GM18511 (cell line): ENCODE measurements around the gene CLIC5.

ENCODE experiments used
- ATAC-seq: cut with Tn5 transposase; IDR thresholded peaks from one replicate; pipeline ENCODE4 v1.9.1; 2021; ENCODE audit warnings: mild to moderate bottlenecking, moderate library complexity; ENCODE audit not compliant: unreplicated experiment

Gene CLIC5

DNA sequence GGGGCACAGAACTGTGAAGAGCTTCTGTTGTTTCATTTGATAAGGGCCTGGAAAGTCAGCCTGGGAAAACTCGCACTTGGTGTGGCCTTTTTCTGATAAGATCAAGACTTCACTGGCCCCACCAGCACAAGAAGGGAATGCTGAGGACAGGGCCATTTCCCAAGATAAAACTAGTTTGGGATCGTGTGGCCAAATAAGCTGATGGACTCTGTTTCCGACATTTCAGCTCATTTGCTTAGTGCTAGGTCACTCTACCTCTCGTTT lies 116.0 kb downstream of the CLIC5 start:
- ATAC-seq, result no peak

DNA sequence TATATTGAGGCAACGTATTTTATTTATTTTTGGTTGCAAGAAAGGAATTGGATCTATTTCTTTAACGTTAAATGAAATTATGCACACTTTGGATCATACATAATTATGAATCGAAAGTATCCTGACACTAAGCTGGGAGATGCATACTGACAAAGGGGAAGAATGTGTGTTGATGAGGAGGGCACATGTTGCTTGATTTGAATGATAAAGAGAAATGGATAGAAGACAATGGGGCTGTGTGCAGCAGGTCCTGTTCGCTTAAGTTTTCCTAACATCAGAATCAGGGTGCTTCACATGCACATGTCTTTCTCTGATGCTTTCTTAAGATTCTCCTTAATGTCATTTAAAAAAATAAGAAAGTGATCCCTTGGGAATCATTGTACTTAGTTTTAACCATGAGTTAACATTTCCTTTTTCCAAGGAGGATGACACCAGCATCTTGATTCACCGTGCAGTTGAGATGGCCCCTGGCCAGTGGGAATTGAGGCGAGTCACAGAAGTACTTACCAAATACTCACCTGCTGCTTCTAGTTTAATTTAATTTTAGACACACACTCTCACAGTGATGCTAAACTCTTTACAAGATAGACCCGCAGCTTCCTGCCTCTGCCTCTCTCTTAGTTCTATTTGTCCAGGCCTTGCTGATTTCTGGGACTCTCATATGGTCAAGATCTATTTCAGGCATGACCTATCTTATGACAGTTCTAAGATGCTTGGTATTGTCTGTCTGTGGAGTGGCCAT lies 116.5 kb downstream of the CLIC5 start:
- no peak for ATAC-seq

- ATAC-seq, result no peak
Measured at GRCh38 chr6:45896783-45897441, 118.7 kb downstream of the CLIC5 start.

GRCh38 chr6:45895569-45895968 lies 120.1 kb downstream of the CLIC5 start:
- ATAC-seq, result no peak

DNA sequence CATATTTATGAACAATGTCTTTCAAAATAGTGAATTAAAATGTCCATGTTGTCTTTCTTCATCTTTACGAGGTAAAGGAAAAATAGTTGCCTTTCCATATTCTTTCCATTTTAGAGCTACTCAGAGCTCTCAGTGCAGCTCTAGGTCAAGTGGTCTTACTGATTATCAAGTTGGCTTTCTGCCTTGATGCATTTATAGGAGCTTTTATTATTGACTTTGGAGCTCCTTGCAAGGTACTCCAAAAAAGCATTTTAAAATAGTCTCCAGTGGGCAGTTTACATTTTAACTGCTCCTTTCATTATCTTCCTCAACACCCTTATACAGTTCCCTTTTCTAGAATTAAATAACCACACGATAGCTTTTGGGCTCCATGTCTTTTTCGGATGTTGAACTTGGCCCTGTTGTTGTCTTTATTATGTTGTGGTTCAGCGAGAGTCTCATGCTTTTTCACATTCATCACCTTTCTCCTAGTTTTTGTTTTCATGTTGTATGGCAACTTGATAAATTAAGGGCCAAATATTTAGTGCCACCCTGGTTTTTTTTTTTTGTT lies 122.9 kb downstream of the CLIC5 start:
- no peak for ATAC-seq

DNA sequence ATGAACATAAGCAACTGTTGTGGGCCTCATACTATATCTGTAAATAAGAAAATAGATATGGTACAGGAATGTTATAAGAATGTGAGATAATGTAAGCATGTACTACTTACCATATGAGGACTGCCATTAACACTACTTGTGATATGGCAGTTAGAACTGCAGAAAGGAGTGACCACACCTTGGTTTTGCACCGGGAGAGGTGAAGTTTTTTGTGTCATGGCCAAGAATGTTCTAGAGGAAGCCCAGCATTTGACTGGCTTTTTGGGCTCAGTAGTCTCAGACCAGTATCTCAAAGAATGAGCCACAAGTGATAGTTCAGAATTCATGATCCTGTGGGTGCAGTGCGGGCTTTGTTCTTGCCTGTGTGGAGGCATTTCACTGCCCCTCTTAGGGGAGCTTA lies 123.5 kb downstream of the CLIC5 start:
- no peak for ATAC-seq

GRCh38 chr6:45886776-45887175 lies 128.9 kb downstream of the CLIC5 start:
- ATAC-seq, result no peak

DNA sequence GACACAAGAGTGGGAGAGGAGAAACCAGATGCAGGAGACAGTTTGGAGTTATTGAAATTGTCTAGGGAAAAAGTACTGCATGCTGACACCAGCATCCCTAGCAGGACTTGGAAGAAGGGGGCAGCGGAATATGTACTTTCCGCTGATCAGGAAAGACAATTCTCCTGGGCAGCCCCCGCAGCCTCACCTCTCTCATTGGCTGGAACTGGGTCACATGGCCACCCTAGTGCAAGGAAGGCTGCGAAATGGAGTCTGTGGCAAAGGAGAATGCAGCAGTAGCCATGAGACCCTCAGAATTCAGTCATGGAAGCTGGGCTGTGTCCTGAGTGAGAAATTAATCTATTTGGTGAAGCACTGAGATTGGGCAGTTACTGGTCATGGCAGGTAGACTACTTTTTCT lies 131.3 kb downstream of the CLIC5 start:
- ATAC-seq, result no peak

DNA sequence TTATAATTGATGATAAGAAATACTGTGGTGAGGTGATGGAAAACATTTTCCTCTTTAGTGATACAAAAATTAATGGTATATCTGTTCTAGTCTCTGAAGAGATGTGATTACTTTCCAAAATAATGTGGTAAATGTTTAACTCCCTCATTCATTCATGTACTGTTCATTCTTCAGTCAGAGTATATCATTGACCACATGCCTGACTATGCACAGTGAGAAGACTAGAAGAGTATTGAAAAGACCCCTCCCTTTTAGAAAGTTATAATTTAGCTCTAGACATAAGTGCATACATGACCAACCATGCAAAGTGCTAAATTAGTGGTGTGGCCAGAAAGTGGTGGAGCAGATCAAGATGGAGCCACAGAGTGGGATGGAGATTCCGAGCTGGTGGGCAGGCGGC lies 133.0 kb downstream of the CLIC5 start:
- ATAC-seq, result no peak

DNA sequence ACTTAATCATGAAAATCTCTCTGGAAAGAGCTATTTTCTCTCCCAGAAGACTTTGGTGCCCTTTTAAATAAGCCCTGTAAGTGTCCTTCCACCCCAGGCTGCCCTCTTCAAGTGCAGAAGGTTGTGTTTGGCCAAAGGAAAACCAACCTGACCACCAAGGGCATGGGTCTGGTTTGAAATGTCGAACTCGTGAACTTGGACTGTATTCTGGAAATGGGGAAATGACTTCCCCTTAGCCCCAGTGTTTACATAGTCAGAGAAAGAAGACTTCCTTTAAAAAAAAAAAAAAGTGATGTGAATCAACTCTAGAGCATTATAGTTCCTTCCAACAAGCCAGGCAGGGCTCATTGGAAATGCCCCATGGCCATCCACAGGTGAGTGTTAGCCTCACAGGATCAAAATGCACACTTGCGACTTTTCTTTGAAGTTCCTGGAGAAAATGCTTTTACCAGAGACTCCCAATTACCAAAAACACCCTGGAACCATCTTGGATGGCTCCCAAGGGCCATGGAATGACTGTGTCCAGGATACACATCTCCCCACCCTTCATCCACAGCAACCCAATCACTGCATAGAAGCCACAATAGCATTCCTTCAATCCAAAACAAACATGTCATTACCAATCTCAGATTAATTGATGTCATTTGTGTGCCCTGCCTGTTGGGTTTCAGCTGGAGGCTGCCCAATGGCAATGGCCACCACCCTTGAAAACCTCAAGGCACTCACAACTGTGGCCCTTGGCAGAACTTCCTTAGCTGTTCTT lies 133.8 kb downstream of the CLIC5 start:
- no peak for ATAC-seq

DNA sequence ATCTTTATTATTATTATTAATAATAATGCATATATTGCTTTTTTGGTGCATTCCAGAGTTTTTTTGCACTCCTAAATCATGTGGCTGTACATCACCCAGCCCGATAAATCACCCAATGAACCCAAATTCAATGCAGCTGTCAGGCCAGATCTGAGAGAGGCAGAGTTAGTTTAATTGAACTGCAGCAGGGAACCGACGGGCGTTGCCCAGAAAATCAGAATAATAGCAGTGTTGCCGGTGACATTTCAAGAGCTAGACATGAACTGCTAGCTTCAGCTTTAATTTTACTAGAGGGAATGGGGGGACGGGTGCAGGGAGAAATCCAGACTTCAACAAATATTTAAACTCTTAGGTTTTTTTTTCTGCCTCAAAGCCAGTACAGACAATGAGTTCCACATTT lies 135.0 kb downstream of the CLIC5 start:
- no peak for ATAC-seq

DNA sequence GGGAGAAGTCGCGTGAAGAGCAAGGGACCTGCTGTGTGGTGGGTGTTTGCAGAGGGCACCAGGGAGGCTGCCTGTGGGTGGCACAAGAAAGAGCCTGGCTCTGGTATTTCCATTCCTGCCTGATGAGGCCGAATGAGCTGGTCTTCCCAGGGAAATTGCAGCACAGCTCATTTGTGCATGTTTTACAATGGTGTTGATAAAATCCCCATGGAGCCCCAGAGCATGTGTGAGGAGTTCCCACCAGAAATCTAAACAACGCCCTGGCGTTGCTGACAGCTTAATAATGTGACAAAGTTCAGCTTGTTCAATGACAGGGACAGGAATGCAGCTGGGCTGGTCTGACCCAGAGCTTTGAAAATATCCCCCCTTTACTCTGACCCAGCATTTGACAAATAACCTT lies 135.5 kb downstream of the CLIC5 start:
- ATAC-seq, result no peak

- ATAC-seq, result no peak
Measured at GRCh38 chr6:45877970-45878590, 137.6 kb downstream of the CLIC5 start.

GRCh38 chr6:45872827-45873365 lies 142.8 kb downstream of the CLIC5 start:
- no peak for ATAC-seq

GRCh38 chr6:45870531-45870930 lies 145.1 kb downstream of the CLIC5 start:
- no peak for ATAC-seq

DNA sequence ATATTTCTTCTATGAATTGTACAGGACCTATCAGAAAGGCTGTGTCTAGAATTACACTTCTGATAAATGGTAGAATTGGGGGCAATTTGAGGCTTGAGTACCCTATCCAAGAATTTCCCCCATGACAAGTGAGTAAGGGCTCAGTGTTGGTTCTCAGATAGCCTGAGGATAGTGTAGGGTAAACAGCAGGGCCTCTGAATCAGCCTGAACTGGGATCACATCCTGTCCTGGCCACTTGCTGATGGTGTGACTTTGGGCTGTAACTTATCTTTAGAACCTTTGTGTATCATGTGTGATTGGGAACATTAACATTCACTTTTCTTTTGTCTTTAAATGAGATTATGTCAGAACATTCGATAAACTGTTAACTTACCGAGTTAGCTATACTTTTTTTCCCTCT lies 151.0 kb downstream of the CLIC5 start:
- ATAC-seq, result no peak

DNA sequence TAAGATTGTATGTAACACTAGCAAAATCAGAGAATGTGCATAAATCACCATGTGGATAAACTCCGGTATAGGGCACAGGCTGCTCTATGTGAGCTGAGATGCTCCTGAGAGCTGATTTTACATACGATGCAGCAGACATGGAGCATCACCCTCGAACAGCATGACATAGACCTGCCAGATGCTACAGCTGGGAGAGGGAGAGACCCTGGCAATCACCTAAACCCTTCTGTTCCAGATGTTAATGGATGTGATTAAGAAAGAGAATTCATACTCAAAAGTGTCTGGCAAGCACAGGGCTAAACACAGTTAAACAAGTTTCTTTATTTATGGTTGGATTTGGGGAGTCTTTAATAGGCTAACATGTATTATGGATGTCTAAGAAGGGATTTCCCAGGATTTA lies 157.0 kb downstream of the CLIC5 start:
- ATAC-seq, result no peak

- no peak for ATAC-seq
Measured at GRCh38 chr6:45857827-45858226, 157.8 kb downstream of the CLIC5 start.

GRCh38 chr6:45855642-45856394 lies 159.8 kb downstream of the CLIC5 start:
- ATAC-seq, result no peak

- no peak for ATAC-seq
Measured at GRCh38 chr6:45854149-45854742, 161.4 kb downstream of the CLIC5 start.
